ENCODE measurements around the gene CNOT11.
"Not testable (repeated sequence)": the region's sequence is repeated elsewhere in the genome, so short reads cannot be mapped to it uniquely, and the experiment has no call there.

DNA sequence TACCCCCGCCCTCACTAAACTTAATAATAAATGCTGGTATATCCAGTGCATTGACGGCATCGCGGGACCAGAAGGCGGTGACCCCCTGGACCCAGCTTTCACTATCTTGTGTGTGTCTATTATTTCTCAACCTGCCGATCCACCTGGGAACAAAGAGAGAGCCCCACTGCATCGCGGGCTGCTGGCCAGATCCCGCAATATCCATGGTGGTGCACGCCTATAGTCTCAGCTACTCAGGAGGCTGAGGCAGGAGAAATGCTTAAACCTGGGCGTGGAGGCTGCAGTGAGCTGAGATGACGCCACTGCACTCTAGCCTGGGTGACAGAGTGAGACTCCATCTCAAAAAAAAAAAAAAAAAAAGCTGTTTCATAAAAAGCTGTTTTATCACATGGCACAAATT is 7.8 kb upstream of the CNOT11 start:
- TF ChIP-seq, protein P1, sequence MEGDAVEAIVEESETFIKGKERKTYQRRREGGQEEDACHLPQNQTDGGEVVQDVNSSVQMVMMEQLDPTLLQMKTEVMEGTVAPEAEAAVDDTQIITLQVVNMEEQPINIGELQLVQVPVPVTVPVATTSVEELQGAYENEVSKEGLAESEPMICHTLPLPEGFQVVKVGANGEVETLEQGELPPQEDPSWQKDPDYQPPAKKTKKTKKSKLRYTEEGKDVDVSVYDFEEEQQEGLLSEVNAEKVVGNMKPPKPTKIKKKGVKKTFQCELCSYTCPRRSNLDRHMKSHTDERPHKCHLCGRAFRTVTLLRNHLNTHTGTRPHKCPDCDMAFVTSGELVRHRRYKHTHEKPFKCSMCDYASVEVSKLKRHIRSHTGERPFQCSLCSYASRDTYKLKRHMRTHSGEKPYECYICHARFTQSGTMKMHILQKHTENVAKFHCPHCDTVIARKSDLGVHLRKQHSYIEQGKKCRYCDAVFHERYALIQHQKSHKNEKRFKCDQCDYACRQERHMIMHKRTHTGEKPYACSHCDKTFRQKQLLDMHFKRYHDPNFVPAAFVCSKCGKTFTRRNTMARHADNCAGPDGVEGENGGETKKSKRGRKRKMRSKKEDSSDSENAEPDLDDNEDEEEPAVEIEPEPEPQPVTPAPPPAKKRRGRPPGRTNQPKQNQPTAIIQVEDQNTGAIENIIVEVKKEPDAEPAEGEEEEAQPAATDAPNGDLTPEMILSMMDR (IDR thresholded peaks at IDR 0.05; ENCODE audit: low read length) = not testable (repeated sequence)
- TF ChIP-seq EZH2 (IDR thresholded peaks at IDR 0.05; ENCODE audit: borderline replicate concordance, low read length) = not testable (repeated sequence)
